GM12891 (cell line): ENCODE data around the gene GPD1L.

Source experiments
- DNase-seq: peaks from one replicate; pipeline ENCODE4 v3.0.0; 2011; ENCODE audit warnings: low spot score; ENCODE audit not compliant: insufficient read length
- FAIRE-seq: peaks from 2 replicates; lab custom pipeline; 2011; peaks lifted over from hg19 to GRCh38; lab: Jason Lieb, UNC
- PAX5 ChIP-seq: IDR thresholded peaks from 2 replicates; pipeline ENCODE4 v1.6.1; 2011; ENCODE audit warnings: low read length, moderate library complexity, mild to moderate bottlenecking; ENCODE audit not compliant: insufficient read depth, severe bottlenecking
- POLR2A ChIP-seq: IDR thresholded peaks from 2 replicates; pipeline ENCODE4 v1.6.1; 2011; ENCODE audit warnings: low read depth, low read length, control low read depth
- POLR2AphosphoS5 ChIP-seq: IDR thresholded peaks from 2 replicates; pipeline ENCODE4 v1.6.1; 2011; ENCODE audit warnings: low read depth, low read length, control low read depth
- POU2F2 ChIP-seq: IDR thresholded peaks from 2 replicates; pipeline ENCODE4 v1.6.1; 2011; ENCODE audit warnings: low read depth, mild to moderate bottlenecking, control low read depth, low read length, moderate library complexity
- SPI1 ChIP-seq: IDR thresholded peaks from 2 replicates; pipeline ENCODE4 v1.6.1; 2011; ENCODE audit warnings: low read depth, low read length, control low read depth
- TAF1 ChIP-seq: IDR thresholded peaks from 2 replicates; pipeline ENCODE4 v1.6.1; 2011; ENCODE audit warnings: low read depth, low read length, control low read depth

Gene GPD1L

GRCh38 chr3:32215185-32215584 is 108.8 kb downstream of the GPD1L start:
- DNase-seq (no peak), FAIRE-seq (no peak)
- TF ChIP-seq SPI1: no peak
- no peak for TF ChIP-seq POU2F2
- TF ChIP-seq PAX5: no peak
- TF ChIP-seq POLR2A: no peak
- TF ChIP-seq POLR2AphosphoS5: no peak
- TF ChIP-seq TAF1: no peak

GRCh38 chr3:32216172-32216783 is 109.9 kb downstream of the GPD1L start:
- DNase-seq (no peak), FAIRE-seq (no peak)
- TF ChIP-seq POU2F2 (no peak), POLR2AphosphoS5 (no peak), POLR2A (no peak), PAX5 (no peak), SPI1 (no peak)

DNA sequence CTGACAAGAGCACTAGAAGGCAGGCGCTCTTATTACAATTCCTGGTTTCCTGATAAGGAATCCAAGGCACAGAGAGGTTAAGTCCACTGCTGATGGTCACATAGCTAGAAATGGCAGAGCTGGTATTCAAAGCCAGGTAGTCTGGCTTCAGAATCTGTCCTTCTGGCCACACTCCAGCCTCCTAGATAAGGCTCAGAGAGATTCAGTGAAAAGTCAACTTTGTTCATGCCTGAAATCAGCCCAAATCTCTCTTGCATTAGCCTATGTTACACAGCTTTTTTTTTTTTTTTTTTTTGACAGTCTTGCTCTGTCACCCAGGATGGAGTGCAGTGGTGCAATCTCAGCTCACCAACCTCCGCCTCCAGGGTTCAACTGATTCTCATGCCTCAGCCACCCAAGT is 110.9 kb downstream of the GPD1L start:
- no peak for TF ChIP-seq SPI1
- no peak for TF ChIP-seq PAX5
- no peak for TF ChIP-seq POLR2AphosphoS5
- no peak for TF ChIP-seq POU2F2
- no peak for FAIRE-seq
- no peak for DNase-seq
